ENCODE data around the gene NR0B2. TPM values are rescaled to one million over a fixed set of nuclear protein-coding genes. Genes with fewer than 3 reads are reported as not detected.

The NR0B2 gene
- total RNA-seq, 6 experiments from 2014 or later: 25.6 to 69.6 (median 43.0) TPM

- TF ChIP-seq CTCF (IDR thresholded peaks at IDR 0.05) (no peak), POLR2A (IDR thresholded peaks at IDR 0.05) (peak; percentile 18)
- H3K27ac ChIP-seq: peak overlapping the region in 1 of 3 donors; percentile 82
- 23% methylated on average over 4 of the region's 4 CpGs for WGBS (ENCODE audit: insufficient coverage, low coverage, low lambda C conversion rate, missing lambda C conversion rate)
- H3K36me3 ChIP-seq: peaks cover 0 to 18% (median 8%) of the 10 kb centered on the region in 4 donors
- no peaks in the 10 kb centered on the region for H3K9me3 ChIP-seq
- intact Hi-C loops (cut with DNase I): no loop called here
- peak overlapping the region in 2 of 3 donors; percentile 80 to 87 for H3K4me3 ChIP-seq
- peaks cover 0 to 32% (median 10%) of the 10 kb centered on the region in 4 donors for H3K4me1 ChIP-seq
- peak in 2 of 3 donors; percentile 47 to 66 for DNase-seq
- ATAC-seq: peak; percentile 0 to 42 (median 10)
- H3K27me3 ChIP-seq: no peaks in the 10 kb centered on the region
Measured at GRCh38 chr1:26910343-26911160, 3.2 kb downstream of the NR0B2 start.

GRCh38 chr1:26909951-26910342, 3.8 kb downstream of the NR0B2 start:
- Histone ChIP-seq H3K27me3 (no peaks in the 10 kb centered on the region), H3K36me3 (peaks cover 0 to 18% (median 8%) of the 10 kb centered on the region in 4 donors), H3K4me3 (no peak overlapping the region), H3K9me3 (no peaks in the 10 kb centered on the region), H3K4me1 (peaks cover 0 to 26% (median 7%) of the 10 kb centered on the region in 4 donors), H3K27ac (peak overlapping the region in 1 of 3 donors; percentile 82)
- TF ChIP-seq CTCF (IDR thresholded peaks at IDR 0.05) (no peak), POLR2A (IDR thresholded peaks at IDR 0.05) (no peak)
- ATAC-seq: no peak
- DNase-seq: no peak
- WGBS (ENCODE audit: insufficient coverage, low coverage, low lambda C conversion rate, missing lambda C conversion rate): 14% methylated on average over 1 of the region's 3 CpGs
- intact Hi-C loops (cut with DNase I): no loop called here

- ATAC-seq: peak; percentile 9 to 74 (median 40)
- 54% methylated on average over 4 of the region's 6 CpGs for WGBS (ENCODE audit: insufficient coverage, low coverage, low lambda C conversion rate, missing lambda C conversion rate)
- H3K27ac ChIP-seq: peak overlapping the region in 1 of 3 donors; percentile 46
Measured at GRCh38 chr1:26907071-26907917, 6.5 kb downstream of the NR0B2 start.

More at GRCh38 chr1:26907071-26907917, 6.5 kb downstream of the NR0B2 start:
- TF ChIP-seq POLR2A (IDR thresholded peaks at IDR 0.05) (no peak), CTCF (IDR thresholded peaks at IDR 0.05) (no peak)
- no peaks in the 10 kb centered on the region for H3K9me3 ChIP-seq
- peaks cover 0 to 29% (median 7%) of the 10 kb centered on the region in 4 donors for H3K4me1 ChIP-seq
- no peaks in the 10 kb centered on the region for H3K27me3 ChIP-seq
- intact Hi-C loops (cut with DNase I): no loop called here
- H3K36me3 ChIP-seq: peaks cover 0 to 17% (median 8%) of the 10 kb centered on the region in 4 donors
- no peak overlapping the region for H3K4me3 ChIP-seq
- peak in 2 of 3 donors; percentile 52 to 76 for DNase-seq

Measured in right lobe of liver (tissue), 6 donors.